HCT116 (cell line): Measurements from ENCODE around the gene GNG4. TPM values are rescaled to one million over a fixed set of nuclear protein-coding genes. Genes with fewer than 3 reads are reported as not detected.
A peak's percentile ranks its signal among the peaks of the same experiment; 100 is the strongest.

Experiments
- ATAC-seq: fragments of 200-7000 bp; cut with Tn5 transposase; 2 replicates; pipeline ENCODE4 v1.9.1; 2020; ENCODE audit warnings: mild to moderate bottlenecking, moderate library complexity
- BruUV-seq: library from RNA; stranded (reverse); fragments of 400-500 nt; replicated peaks from 2 replicates; lab custom pipeline; 2021; lab: Mats Ljungman, UMichigan
- CTCF ChIA-PET: fragments of 300-600 bp; sonication (Branson Sonifier 250); formaldehyde crosslinking; loops from one replicate; lab custom pipeline; 2021; ENCODE audit warnings: antibody characterized with exemption; lab: Charles Lee
- POLR2A ChIA-PET: fragments of 300-600, 350-600 bp; sonication (Branson Sonifier 250); formaldehyde crosslinking; loops from one replicate; lab custom pipeline; 2021; ENCODE audit warnings: antibody characterized with exemption; lab: Charles Lee
- RAD21 ChIA-PET, 2 experiments: fragments of 300-600 bp; sonication (Branson Sonifier 250); formaldehyde crosslinking; loops; one replicate each; lab custom pipeline; 2023; ENCODE audit warnings: low total read pairs in 2 of 2; ENCODE audit not compliant: uncharacterized antibody in 2 of 2, unreplicated experiment in 2 of 2, low non-redundant PET in 1 of 2; lab: Charles Lee
- DNase-seq: peaks from one replicate; pipeline ENCODE4 v3.0.0-alpha.2; 2010; ENCODE audit warnings: low read depth, low spot score
- H2AFZ ChIP-seq: fragments of 200-600 bp; shearing (Covaris generic), sonication (generic); 2 replicates; pipeline ENCODE4 v1.6.1; 2017; ENCODE audit warnings: low read depth, mixed run types, mixed read lengths, antibody characterized with exemption, low read length; ENCODE audit not compliant: poor library complexity, severe bottlenecking
- H3K27ac ChIP-seq: 2 replicates; pipeline ENCODE4 v1.5.1; 2012; ENCODE audit warnings: low read depth, low read length
- H3K27me3 ChIP-seq: fragments of 200-600 bp; sonication (generic); 2 replicates; pipeline ENCODE4 v1.6.1; 2016; ENCODE audit warnings: mixed run types, low read length, mixed read lengths; ENCODE audit not compliant: insufficient read depth
- H3K36me3 ChIP-seq, 2 experiments: fragments of 200-500 bp in 1 of 2; fragments of 200-600 bp in 1 of 2; sonication (Bioruptor generic) in 1 of 2; sonication (generic) in 1 of 2; 2 replicates each; pipeline versions ENCODE4 v1.5.1 to v1.6.1; 2014 to 2016; ENCODE audit warnings: low read length in 2 of 2, inconsistent platforms in 1 of 2, mixed read lengths in 1 of 2, mixed run types in 1 of 2; ENCODE audit not compliant: insufficient read depth in 2 of 2, control insufficient read depth in 1 of 2
- H3K4me1 ChIP-seq, 2 experiments: fragments of 200-600 bp in 1 of 2; sonication (generic) in 1 of 2; 2 replicates each; pipeline versions ENCODE4 v1.5.1 to v1.6.1; 2012 to 2017; ENCODE audit warnings: low read length in 2 of 2, inconsistent platforms in 1 of 2, mild to moderate bottlenecking in 1 of 2, mixed read lengths in 1 of 2, mixed run types in 1 of 2, moderate library complexity in 1 of 2; ENCODE audit not compliant: insufficient read depth in 2 of 2, control insufficient read depth in 1 of 2
- H3K4me2 ChIP-seq: fragments of 200-600 bp; sonication (generic); 2 replicates; pipeline ENCODE4 v1.6.1; 2017; ENCODE audit warnings: mixed run types, low read length, mixed read lengths
- H3K4me3 ChIP-seq, 2 experiments: fragments of 200-600 bp in 1 of 2; sonication (generic) in 1 of 2; replicated peaks in 1 of 2; 2 replicates each; pipeline ENCODE4 v1.5.1; 2011 to 2016; ENCODE audit warnings: low read length in 2 of 2, control low read depth in 1 of 2, low read depth in 1 of 2, mild to moderate bottlenecking in 1 of 2, mixed read lengths in 1 of 2, mixed run types in 1 of 2
- H3K79me2 ChIP-seq: fragments of 200-600 bp; sonication (generic); 2 replicates; pipeline ENCODE4 v1.6.1; 2017; ENCODE audit warnings: mild to moderate bottlenecking, mixed run types, low read length, moderate library complexity, mixed read lengths; ENCODE audit not compliant: insufficient read depth
- H3K9ac ChIP-seq: fragments of 200-600 bp; sonication (generic); 2 replicates; pipeline ENCODE4 v1.6.1; 2016; ENCODE audit warnings: low read length, mixed read lengths
- H3K9me2 ChIP-seq: fragments of 200-600 bp; sonication (generic), shearing (Covaris generic); 2 replicates; pipeline ENCODE4 v1.6.1; 2017; ENCODE audit warnings: mixed run types, mild to moderate bottlenecking, moderate library complexity; ENCODE audit not compliant: insufficient read depth
- H3K9me3 ChIP-seq, 2 experiments: fragments of 200-500 bp in 1 of 2; fragments of 200-600 bp in 1 of 2; sonication (Bioruptor generic) in 1 of 2; sonication (generic) in 1 of 2; 2 replicates each; pipeline ENCODE4 v1.6.1; 2014 to 2017; ENCODE audit warnings: low read length in 2 of 2, mixed read lengths in 2 of 2, inconsistent platforms in 1 of 2, low read depth in 1 of 2, mild to moderate bottlenecking in 1 of 2, mixed run types in 1 of 2, moderate library complexity in 1 of 2; ENCODE audit not compliant: control insufficient read depth in 1 of 2, insufficient read depth in 1 of 2
- H4K20me1 ChIP-seq: fragments of 200-600 bp; sonication (generic), shearing (Covaris generic); 2 replicates; pipeline ENCODE4 v1.6.1; 2017; ENCODE audit warnings: mixed run types, mild to moderate bottlenecking, moderate library complexity; ENCODE audit not compliant: insufficient read depth
- ATF3 ChIP-seq: IDR thresholded peaks from 2 replicates; pipeline ENCODE4 v1.6.1; 2012
- CBX3 ChIP-seq: IDR thresholded peaks from 2 replicates; pipeline ENCODE4 v1.6.1; 2012; ENCODE audit warnings: low read depth
- CTCF ChIP-seq, 3 experiments: fragments of 200-600 bp in 1 of 3; sonication (generic) in 1 of 3; IDR thresholded peaks in 2 of 3; conservative IDR thresholded peaks in 1 of 3; 2 replicates each; pipeline ENCODE4 v1.5.1; 2012 to 2017; ENCODE audit warnings: low read depth in 2 of 3, low read length in 2 of 3, antibody characterized with exemption in 1 of 3, borderline replicate concordance in 1 of 3, control low read depth in 1 of 3, mild to moderate bottlenecking in 1 of 3, mixed read lengths in 1 of 3, mixed run types in 1 of 3, moderate library complexity in 1 of 3; ENCODE audit not compliant: insufficient read depth in 1 of 3
- ELF1 ChIP-seq: IDR thresholded peaks from 2 replicates; pipeline ENCODE4 v1.6.1; 2012; ENCODE audit warnings: low read depth, borderline replicate concordance
- EZH2 ChIP-seq: fragments of 200-600 bp; sonication (generic); IDR thresholded peaks from 2 replicates; pipeline ENCODE4 v1.6.1; 2017; ENCODE audit warnings: antibody characterized with exemption, mixed run types
- MAX ChIP-seq: IDR thresholded peaks from 2 replicates; pipeline ENCODE4 v1.6.1; 2012
- POLR2AphosphoS5 ChIP-seq: IDR thresholded peaks from 2 replicates; pipeline ENCODE4 v1.6.1; 2011; ENCODE audit warnings: mild to moderate bottlenecking, low read depth, low read length, moderate library complexity
- RAD21 ChIP-seq: IDR thresholded peaks from 2 replicates; pipeline ENCODE4 v1.6.1; 2012; ENCODE audit warnings: low read depth, mild to moderate bottlenecking
- SP1 ChIP-seq: IDR thresholded peaks from 2 replicates; pipeline ENCODE4 v1.6.1; 2012; ENCODE audit warnings: low read depth
- TCF7L2 ChIP-seq: IDR thresholded peaks from 2 replicates; pipeline ENCODE4 v1.7.0; 2011; ENCODE audit warnings: borderline replicate concordance, inconsistent platforms; ENCODE audit not compliant: insufficient read depth, insufficient read length; ENCODE audit errors: extremely low read depth
- ZFX ChIP-seq: fragments of 450-650 bp; IDR thresholded peaks from 2 replicates; pipeline ENCODE4 v1.6.1; 2017
- ZNF274 ChIP-seq: fragments of 200-500 bp; sonication (Bioruptor generic); IDR thresholded peaks from 2 replicates; pipeline ENCODE4 v1.6.1; 2014; ENCODE audit warnings: mild to moderate bottlenecking, low read depth, low read length, inconsistent platforms
- intact Hi-C: fragments of 100-400 bp; cut with micrococcal nuclease; formaldehyde crosslinking; loops from 2 replicates; pipeline ENCODE4 v1.10.0; 2022
- total RNA-seq: library from RNA; stranded (reverse); gene quantifications from one replicate; pipeline ENCODE4 v1.2.1, GENCODE V29; 2021; ENCODE audit not compliant: unreplicated experiment
- TF ChIP-seq, protein P1 (sequence below): IDR thresholded peaks from 2 replicates; pipeline ENCODE4 v1.6.1; 2012; ENCODE audit warnings: low read depth

GNG4 gene
- total RNA-seq, 1 experiment from 2014 or later = 10.6 TPM

DNA sequence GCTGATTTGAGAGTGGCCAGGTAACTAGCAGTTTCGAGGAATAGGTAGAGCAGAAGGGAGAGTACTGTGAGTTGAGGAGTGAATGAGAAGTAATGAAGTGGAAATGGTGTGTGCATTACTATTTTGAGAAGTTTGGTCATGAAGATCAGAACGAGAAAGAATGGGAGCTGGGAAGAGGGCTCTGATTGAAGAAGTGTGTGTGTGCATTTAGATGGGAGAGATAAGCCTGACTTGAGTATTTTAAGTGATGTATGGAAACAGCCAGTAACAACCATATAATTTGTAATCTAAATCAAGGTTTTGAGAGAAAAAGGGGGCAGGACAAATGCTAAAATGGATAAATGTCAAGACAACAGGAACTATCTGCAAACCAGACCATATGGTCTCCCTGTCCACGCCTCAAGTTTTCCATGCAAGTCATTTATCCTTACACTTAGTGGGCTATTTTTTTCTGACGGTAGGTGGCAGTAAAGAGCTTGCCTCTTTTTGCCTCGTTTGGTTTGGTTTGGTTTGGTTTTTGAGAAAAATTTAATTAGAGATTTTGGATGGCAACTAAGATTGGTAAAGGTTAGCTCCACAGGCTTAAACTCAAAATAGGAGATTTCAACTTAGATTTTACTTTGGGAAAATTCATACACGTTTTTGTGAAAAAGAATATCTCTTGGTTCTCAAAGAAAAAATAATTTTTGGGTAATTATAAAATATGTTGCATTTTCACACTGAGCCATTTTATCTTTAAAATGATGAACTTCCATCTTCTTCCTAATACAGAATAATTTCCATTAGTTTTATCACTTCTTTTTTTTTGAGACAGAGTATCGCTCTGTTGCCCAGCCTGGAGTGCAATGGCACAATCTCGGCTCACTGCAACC is 135.9 kb downstream of the GNG4 start:
- no peak overlapping the region for H3K4me3 ChIP-seq
- no peaks in the 10 kb centered on the region for H3K36me3 ChIP-seq
- TF ChIP-seq SP1 = no peak
- TF ChIP-seq ELF1 = no peak
- TF ChIP-seq, protein P1, sequence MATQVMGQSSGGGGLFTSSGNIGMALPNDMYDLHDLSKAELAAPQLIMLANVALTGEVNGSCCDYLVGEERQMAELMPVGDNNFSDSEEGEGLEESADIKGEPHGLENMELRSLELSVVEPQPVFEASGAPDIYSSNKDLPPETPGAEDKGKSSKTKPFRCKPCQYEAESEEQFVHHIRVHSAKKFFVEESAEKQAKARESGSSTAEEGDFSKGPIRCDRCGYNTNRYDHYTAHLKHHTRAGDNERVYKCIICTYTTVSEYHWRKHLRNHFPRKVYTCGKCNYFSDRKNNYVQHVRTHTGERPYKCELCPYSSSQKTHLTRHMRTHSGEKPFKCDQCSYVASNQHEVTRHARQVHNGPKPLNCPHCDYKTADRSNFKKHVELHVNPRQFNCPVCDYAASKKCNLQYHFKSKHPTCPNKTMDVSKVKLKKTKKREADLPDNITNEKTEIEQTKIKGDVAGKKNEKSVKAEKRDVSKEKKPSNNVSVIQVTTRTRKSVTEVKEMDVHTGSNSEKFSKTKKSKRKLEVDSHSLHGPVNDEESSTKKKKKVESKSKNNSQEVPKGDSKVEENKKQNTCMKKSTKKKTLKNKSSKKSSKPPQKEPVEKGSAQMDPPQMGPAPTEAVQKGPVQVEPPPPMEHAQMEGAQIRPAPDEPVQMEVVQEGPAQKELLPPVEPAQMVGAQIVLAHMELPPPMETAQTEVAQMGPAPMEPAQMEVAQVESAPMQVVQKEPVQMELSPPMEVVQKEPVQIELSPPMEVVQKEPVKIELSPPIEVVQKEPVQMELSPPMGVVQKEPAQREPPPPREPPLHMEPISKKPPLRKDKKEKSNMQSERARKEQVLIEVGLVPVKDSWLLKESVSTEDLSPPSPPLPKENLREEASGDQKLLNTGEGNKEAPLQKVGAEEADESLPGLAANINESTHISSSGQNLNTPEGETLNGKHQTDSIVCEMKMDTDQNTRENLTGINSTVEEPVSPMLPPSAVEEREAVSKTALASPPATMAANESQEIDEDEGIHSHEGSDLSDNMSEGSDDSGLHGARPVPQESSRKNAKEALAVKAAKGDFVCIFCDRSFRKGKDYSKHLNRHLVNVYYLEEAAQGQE = no peak
- TF ChIP-seq ATF3 = no peak
- no peak for TF ChIP-seq ZNF274
- TF ChIP-seq POLR2AphosphoS5 = no peak
- TF ChIP-seq RAD21 = peak; percentile 92
- TF ChIP-seq CTCF (IDR thresholded peaks at IDR 0.05 in 2 of 3, conservative IDR thresholded peaks at IDR 0.05 in 1 of 3; ENCODE audit: borderline replicate concordance in 1 of 3, insufficient read depth in 1 of 3, low read depth in 2 of 3, low read length in 2 of 3) = peak; percentile 91 to 92 (median 91)
- no peak for TF ChIP-seq TCF7L2
- TF ChIP-seq ZFX = no peak
- no peak for TF ChIP-seq EZH2
- TF ChIP-seq MAX = 0 out of 2 replicates have a peak, but pooled peaks have one; percentile 33
- 0 out of 2 replicates have a peak, but pooled peaks have one; percentile 28 for TF ChIP-seq CBX3
- no peak overlapping the region for H3K9ac ChIP-seq
- H3K9me3 ChIP-seq = no peaks in the 10 kb centered on the region
- H3K79me2 ChIP-seq = no peaks in the 10 kb centered on the region
- no peaks in the 10 kb centered on the region for H3K4me1 ChIP-seq
- DNase-seq (peak; percentile 59), ATAC-seq (peak; percentile 72)
- intact Hi-C loops = loop anchor here (1.0 to 5.0 kb wide), 4 partner anchors 89 to 457 kb away; no protein-coding TSS in a partner anchor
- ChIA-PET RAD21 (interaction anchor here (0.6 to 1.3 kb wide), 4 partner anchors 9 to 219 kb away, joined by 3 to 7 read pairs (median 4); partner anchors contain the start of gene B3GALNT2 (in 1 of the 2)), POLR2A (interaction anchor here (1.0 kb wide), 1 partner anchor 9 kb away, joined by 4 read pairs; the partner anchor contains the start of gene B3GALNT2), CTCF (interaction anchor here (0.6 to 2.6 kb wide), 14 partner anchors 8 to 458 kb away, joined by 3 to 25 read pairs (median 4); partner anchors contain the start of gene B3GALNT2)
- H2AFZ ChIP-seq = peak overlapping the region; percentile 62
- H3K4me2 ChIP-seq = no peak overlapping the region
- no peaks in the 10 kb centered on the region for H4K20me1 ChIP-seq
- H3K27me3 ChIP-seq = no peaks in the 10 kb centered on the region
- BruUV-seq = no TSS peak
- H3K9me2 ChIP-seq = no peaks in the 10 kb centered on the region
- no peak overlapping the region for H3K27ac ChIP-seq
